22Rv1 (cell line): Measurements from ENCODE around the gene TP73.

ENCODE experiments used
- H3K27ac ChIP-seq: fragments of 450-650 bp; 2 replicates; pipeline ENCODE4 v1.5.1; 2017
- ZFX ChIP-seq: fragments of 450-650 bp; IDR thresholded peaks from 2 replicates; pipeline ENCODE4 v1.6.1; 2017; ENCODE audit warnings: antibody characterized with exemption, borderline replicate concordance
- TF ChIP-seq, protein P1 (sequence below): fragments of 450-650 bp; IDR thresholded peaks from 2 replicates; pipeline ENCODE4 v1.5.1; 2017; ENCODE audit warnings: mild to moderate bottlenecking

Gene TP73

DNA sequence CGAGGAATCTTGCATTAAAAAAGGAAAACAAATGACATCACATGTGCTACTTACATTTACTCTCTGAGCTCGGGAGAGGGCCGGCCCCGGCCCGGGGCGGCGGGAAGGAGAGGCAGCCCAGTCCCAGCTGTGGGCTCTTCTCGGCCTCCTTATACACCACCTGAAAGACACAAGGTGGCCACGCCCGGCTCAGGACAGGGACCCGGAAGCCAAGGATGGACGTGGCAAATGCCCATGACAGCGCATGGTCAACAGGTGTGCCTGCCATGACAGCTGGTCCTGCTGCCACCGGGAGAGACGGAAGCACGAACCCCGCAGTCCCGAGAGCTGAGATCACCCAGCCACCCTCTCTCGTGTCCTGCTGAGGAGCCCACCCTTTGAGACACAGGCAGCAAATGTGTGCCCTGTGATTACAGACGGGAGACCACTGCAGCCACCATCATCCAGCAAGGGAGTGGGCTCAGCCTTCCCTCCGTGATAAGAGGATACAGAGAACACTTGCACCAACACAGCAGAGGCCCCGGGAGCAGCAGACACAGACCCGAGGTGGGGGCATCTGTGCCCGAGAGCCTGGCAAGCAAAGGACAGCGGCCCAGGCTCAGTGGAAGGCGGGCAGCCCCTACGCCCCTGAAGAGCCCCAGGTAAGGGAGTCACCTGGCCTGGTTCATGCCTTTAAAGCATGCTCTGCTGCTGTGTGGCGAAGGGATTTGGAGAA, 18.8 kb upstream of the TP73 start:
- H3K27ac ChIP-seq: no peak overlapping the region
- TF ChIP-seq ZFX: no peak
- TF ChIP-seq, protein P1, sequence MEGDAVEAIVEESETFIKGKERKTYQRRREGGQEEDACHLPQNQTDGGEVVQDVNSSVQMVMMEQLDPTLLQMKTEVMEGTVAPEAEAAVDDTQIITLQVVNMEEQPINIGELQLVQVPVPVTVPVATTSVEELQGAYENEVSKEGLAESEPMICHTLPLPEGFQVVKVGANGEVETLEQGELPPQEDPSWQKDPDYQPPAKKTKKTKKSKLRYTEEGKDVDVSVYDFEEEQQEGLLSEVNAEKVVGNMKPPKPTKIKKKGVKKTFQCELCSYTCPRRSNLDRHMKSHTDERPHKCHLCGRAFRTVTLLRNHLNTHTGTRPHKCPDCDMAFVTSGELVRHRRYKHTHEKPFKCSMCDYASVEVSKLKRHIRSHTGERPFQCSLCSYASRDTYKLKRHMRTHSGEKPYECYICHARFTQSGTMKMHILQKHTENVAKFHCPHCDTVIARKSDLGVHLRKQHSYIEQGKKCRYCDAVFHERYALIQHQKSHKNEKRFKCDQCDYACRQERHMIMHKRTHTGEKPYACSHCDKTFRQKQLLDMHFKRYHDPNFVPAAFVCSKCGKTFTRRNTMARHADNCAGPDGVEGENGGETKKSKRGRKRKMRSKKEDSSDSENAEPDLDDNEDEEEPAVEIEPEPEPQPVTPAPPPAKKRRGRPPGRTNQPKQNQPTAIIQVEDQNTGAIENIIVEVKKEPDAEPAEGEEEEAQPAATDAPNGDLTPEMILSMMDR: no peak

DNA sequence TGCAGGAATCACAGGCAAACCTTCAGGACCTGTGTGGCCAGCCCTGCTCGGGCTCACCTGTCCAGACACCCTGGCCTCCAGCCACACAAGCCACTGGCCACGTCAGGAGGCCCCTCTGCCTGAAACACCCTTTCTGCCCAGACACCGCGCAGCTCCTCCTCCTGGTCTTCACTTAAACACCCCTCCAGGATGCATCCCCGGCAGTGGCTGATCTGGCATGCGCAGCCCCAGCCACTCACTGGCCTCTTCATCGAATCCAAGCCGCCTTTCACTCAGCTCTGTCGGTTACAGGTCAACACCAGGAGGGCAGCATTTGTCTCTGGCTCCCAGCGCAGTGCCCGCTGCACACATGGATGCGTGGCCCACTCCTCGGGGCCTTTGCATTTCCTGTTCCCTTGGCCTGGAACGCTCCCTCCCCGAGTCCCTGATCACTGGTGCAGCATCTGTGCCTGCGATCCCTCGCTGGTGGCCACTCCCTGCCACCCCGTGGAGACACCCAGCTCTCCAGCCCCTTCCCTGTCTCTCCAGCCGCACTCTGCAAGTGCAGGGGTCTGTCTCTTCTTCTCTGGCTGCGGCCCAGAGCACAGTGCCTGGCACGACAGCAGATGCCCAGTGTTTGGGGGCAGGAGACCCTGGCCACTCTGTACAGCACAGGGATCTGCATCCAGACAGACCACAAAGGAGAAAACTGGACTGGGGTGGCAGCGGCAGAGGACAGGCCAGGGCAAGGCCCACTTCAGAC, 18.1 kb upstream of the TP73 start:
- no peak overlapping the region for H3K27ac ChIP-seq
- TF ChIP-seq, protein P1: no peak
- TF ChIP-seq ZFX: no peak

DNA sequence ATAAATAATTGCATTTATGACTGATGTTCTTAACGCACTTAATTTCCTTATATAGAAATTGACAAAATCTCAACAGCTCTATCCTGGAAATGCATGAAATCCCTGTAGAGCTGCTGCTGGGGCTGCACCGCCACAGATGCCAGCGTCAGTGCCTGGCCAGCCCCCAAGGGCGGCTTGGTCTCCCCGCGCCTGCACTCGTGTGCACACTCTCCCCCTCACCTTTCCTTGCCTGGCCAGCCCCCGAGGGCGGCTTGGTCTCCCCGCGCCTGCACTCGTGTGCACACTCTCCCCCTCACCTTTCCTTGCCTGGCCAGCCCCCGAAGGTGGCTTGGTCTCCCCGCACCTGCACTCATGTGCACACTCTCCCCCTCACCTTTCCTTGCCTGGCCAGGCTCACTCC, 16.2 kb upstream of the TP73 start:
- TF ChIP-seq, protein P1: no peak
- no peak for TF ChIP-seq ZFX
- H3K27ac ChIP-seq: no peak overlapping the region

DNA sequence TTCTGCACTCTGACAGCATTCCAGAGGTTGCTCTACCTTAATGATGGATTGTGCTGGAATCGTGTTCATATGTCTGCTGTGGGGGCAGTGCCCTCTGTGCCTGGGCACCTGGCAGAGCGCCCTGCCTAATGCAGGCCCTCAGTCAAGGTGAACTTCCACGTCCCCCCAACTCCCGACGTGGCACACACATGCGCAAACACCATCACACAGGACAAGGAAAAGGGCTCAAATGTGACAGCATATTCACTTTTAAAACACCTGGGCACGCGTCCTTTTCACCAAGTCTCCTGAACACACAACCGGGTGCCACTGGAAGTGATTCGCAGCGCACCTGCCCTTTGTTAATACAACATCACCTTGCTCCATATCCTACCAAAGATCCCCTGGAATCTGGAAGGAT, 15.8 kb upstream of the TP73 start:
- TF ChIP-seq, protein P1: no peak
- no peak for TF ChIP-seq ZFX
- H3K27ac ChIP-seq: no peak overlapping the region

DNA sequence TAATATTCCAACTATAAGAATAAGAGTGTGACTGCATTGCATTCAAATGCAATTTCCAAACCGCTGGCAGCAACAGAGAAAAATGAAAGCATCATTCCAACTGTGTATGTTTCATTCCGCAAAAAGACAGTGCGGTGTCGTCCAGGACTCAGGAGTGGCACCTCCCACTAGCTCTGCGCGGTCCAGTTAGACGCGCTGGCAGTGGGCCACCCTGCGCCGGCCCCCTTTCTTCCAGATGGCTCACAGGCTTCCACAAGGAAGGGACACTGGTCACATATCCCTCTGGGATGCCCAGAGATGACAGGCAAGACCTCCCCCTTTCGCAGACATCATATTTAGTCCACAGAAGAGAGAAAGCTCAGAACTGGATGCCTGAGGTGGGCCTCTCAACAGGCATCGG, 14.3 kb upstream of the TP73 start:
- no peak overlapping the region for H3K27ac ChIP-seq
- no peak for TF ChIP-seq ZFX
- TF ChIP-seq, protein P1: no peak

DNA sequence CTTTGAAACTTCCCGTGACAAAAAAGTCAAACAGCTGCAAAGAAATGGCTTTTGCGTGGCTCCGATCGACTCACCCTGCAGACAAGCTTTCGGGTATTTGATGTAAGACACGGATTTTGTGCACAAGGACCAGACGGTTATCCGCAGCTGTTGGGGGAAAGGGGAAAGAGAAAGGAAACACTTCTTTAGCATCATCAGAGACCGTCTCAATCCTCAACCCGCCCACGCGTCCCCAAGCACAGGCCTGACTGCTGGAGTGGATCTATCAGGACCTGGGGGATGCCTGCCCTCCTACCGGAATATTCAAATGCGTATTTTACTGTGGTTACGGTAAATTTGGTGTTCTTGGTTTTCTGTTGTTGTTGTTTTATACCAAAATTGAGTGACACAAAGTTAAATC, 13.6 kb upstream of the TP73 start:
- TF ChIP-seq ZFX: no peak
- TF ChIP-seq, protein P1: no peak
- no peak overlapping the region for H3K27ac ChIP-seq

DNA sequence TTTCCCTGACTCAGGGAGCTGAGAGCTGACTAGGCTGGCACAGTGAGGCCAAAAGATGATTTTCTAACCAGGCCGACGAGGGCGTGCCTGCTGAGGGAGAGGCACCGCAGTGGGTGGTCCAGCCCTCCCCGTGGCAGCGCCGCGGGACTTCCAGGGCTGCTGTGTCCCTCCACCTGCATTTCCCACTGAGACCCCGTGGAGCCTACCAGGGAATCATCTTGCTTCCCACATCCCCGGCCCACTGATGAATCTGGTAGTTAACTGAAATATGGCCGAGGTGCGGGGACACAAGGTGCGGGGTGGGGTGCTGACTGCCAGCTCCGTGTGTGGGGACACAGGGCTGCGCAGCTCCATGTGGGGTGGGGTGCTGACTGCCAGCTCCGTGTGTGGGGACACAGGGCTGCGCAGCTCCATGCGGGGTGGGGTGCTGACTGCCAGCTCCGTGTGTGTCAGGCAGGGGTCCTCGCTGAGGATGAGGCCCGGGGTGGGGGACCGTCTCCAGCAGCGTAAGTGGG, 12.9 kb upstream of the TP73 start:
- no peak overlapping the region for H3K27ac ChIP-seq

More for the DNA sequence above, 12.9 kb upstream of the TP73 start:
- TF ChIP-seq ZFX: no peak
- TF ChIP-seq, protein P1: no peak
